NCI-H128 (cell line): ENCODE data around the gene SYNJ1.
"Not testable (repeated sequence)": the region's sequence is repeated elsewhere in the genome, so short reads cannot be mapped to it uniquely, and the experiment has no call there.

Experiments
- DNase-seq: peaks from one replicate; lab custom pipeline; 2025; ENCODE audit not compliant: unreplicated experiment; lab: John Stamatoyannopoulos, UW

Gene SYNJ1

GRCh38 chr21:32739946-32740345 is 12.1 kb upstream of the SYNJ1 start:
- DNase-seq: no peak

GRCh38 chr21:32736083-32736482 is 8.3 kb upstream of the SYNJ1 start:
- not testable (repeated sequence) for DNase-seq

DNA sequence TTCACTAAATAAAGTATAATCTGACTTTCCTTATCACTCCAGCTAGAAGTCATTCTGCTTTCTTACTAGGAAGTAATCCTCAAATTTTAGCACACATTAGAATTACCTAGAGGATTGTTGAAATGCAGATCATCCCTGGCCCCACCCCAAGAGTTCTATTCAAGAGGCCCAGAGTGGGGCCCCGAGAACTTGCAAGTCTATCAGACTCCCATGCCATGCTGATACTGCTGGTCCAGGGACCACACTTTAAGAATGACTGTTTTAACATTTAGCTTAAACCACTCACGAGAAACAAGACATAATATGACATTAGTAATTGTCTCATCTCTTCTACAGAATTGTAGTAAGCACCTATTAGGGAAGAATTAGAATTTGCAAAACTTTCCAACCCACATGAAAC is 7.7 kb upstream of the SYNJ1 start:
- DNase-seq: no peak

DNA sequence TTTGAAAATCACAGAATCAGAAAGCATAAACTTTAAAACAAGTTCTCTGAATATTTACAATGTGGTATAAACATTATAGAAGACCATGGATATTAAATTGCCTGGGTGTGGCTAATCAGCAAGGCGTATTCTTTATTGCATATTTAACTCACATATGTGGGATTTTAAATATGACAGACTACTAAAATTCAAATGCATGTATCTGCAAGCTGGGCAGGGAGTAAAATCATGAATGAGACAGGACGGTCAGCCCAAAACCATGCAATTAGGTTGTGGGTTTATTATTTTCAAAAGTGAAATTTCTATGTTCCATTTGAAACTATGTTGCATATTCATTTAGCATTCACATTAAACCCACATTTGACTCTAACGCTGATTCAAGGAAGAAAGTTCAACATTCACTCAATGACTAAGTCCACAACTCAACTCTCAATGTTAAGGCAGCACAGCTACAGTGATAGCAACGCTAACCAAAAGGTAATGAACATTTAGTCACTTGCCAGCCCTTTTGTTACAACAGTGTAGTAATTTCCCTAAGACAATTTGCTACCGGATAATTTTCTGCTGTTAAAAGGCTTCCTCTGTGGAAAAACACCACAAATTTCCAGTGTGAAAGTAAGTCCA is 6.3 kb upstream of the SYNJ1 start:
- no peak for DNase-seq

DNA sequence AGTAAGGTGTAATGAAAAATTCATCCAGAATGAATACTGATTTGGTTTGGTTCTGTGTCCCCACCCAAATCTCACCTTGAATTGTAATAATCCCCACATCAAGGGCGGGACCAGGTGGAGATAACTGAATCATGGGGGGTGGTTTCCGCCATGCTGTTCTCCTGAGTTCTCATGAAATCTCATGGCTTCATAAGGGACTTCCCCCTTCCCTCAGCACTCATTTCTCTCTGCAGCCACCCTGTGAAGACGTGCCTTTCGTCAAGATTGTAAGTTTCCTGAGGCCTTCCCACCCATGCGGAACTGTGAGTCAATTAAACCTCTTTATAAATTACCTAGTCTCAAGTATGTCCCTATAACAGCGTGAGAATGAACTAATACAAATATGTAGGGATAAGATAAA is 5.5 kb upstream of the SYNJ1 start:
- no peak for DNase-seq

DNA sequence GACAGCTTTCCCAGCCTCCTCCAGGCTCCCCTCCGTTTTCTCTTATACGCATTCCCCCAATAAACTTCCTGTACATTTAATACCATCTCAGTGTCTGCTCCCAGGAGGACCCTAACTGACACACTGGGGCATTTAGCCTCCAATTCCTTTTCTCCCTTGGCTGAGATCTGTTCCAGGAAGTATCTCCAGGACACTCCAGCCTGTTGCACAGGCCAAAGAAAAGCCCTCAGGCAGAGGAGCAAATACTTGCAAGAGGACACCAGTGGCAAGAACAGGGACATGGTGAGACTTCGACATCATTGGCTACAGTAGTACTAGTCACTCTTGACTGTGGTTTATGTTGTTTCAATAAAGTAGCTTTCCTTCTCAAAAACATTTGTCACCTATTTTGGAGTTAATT is 4.7 kb upstream of the SYNJ1 start:
- no peak for DNase-seq

GRCh38 chr21:32728848-32729247 is 1.0 kb upstream of the SYNJ1 start:
- DNase-seq: no peak

- DNase-seq: no peak
These were observed 635 bp upstream of the SYNJ1 start for GRCh38 chr21:32728456-32728839.

- DNase-seq: no peak
These were observed 750 bp downstream of the SYNJ1 start for GRCh38 chr21:32726839-32727686.

DNA sequence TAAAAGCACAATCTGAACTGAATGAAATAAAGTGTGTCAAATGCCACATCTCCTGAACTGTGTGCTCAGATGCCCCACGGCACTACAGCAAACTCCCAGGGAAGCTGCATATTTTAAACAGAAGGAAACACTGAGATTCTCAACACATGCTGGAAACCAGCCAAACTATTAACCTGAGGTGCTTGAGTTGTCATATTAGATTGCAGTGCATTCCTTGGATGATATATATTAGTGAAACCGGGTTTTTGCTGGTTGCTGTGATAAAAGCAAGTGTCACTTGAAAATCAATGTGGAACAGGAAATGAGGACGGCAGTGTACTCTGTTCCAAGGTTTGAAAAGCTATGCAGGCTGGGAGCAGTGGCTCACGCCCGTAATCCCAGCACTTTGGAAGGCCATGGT is 8.7 kb downstream of the SYNJ1 start:
- no peak for DNase-seq

DNA sequence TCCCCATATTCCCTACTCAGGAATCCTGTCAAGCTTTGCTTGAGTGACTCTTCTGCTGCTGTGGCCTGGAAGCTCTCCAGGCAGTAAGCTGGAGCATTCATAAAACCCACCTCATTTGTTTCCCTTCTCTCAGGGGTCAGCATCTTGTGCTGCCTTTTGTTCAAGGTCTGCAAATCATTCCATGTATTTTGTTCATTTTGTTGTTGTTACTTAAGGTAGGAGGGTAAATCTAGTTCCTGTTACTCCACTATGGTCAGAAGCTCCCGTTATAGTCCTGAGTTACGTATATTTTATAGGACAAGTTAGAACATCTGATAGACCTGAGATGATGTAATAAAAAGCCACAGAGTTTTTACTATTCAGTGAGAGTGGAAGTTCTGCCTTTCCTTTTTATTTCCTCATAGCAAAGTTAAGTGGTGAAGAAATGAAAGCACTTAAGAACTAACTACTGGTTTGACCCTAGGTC is 9.9 kb downstream of the SYNJ1 start:
- DNase-seq: no peak

DNA sequence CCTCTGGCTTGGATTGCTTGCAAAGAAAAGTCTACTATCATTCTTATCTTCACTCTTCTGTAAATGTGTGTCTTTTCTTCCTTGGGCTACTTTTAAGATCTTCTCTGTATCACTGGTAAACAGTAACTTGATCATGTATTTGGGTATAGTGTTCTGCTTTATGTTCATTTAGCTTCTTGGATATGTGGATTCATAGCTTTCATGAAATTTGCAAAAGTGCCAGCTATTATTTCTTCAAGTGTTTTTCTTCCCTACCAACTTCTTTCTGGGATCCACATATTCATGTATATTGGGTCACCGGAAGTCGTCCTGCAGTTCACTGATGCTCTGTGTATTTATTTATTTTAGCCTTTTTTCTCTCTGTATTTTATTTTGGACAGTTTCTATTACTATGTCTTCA is 11.3 kb downstream of the SYNJ1 start:
- DNase-seq: no peak

- no peak for DNase-seq
These were observed 14.1 kb downstream of the SYNJ1 start for GRCh38 chr21:32713726-32714125.

- DNase-seq: no peak
These were observed 15.2 kb downstream of the SYNJ1 start for GRCh38 chr21:32712641-32713040.

- no peak for DNase-seq
These were observed 15.8 kb downstream of the SYNJ1 start for GRCh38 chr21:32712043-32712442.

- DNase-seq: no peak
These were observed 16.8 kb downstream of the SYNJ1 start for GRCh38 chr21:32710987-32711386.

DNA sequence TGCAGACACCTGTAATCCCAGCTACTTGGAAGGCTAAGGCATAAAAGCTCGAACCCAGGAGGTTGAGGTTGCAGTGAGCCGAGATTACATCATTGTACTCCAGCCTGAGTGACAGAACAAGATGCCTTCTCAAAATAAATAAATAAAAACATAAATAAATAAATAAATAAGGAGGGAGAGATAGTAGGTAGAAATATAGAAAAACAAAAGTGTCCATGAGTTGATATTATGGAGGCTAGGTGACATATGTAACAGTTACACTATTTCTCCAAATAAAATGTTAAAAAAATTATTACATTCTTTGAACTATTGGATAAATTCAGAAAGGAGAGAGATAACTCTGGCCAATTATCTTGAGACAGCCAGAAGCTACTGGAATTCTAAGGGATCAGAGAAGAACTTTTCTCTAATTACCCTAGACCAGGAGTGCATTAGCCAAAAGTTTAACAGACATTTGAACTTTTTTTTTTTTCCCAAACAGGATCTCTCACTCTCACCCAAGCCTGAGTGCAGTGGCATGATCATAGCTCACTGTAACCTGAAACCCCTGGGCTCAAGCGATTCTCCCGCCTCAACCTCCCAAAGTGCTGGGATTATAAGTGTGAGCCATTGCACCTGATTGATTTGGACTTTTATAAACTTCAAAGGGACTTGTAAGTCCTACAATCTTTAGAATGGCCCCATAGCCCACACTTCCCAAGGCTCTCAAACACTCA is 17.6 kb downstream of the SYNJ1 start:
- DNase-seq: no peak

GRCh38 chr21:32708069-32708468 is 19.7 kb downstream of the SYNJ1 start:
- DNase-seq: no peak

DNA sequence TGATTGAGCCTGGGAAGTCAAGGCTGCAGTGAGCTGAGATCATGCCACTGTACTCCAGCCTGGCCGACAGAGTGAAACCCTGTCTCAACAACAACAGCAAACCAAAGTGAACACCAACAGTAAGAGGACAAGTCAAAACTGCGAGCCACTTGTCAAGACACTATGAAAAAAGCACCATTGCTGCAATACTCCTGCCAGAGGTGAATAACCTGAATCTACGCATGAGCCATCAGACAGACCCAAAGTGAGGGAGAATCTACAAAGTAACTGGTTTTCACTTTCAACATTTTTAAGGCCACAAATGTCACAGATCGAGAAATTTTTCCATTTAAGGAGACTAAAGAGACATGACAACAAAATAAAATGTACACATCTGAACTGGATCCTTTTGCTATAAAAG is 21.9 kb downstream of the SYNJ1 start:
- DNase-seq: no peak

- no peak for DNase-seq
These were observed 22.7 kb downstream of the SYNJ1 start for GRCh38 chr21:32705139-32705538.

GRCh38 chr21:32702702-32703101 is 25.1 kb downstream of the SYNJ1 start:
- DNase-seq: no peak
